ENCODE data around the gene DNAAF8. TPM values are rescaled to one million over a fixed set of nuclear protein-coding genes. Genes with fewer than 3 reads are reported as not detected.

DNAAF8 gene
- total RNA-seq, 1 experiment from 2014 or later = 0.15 TPM

DNA sequence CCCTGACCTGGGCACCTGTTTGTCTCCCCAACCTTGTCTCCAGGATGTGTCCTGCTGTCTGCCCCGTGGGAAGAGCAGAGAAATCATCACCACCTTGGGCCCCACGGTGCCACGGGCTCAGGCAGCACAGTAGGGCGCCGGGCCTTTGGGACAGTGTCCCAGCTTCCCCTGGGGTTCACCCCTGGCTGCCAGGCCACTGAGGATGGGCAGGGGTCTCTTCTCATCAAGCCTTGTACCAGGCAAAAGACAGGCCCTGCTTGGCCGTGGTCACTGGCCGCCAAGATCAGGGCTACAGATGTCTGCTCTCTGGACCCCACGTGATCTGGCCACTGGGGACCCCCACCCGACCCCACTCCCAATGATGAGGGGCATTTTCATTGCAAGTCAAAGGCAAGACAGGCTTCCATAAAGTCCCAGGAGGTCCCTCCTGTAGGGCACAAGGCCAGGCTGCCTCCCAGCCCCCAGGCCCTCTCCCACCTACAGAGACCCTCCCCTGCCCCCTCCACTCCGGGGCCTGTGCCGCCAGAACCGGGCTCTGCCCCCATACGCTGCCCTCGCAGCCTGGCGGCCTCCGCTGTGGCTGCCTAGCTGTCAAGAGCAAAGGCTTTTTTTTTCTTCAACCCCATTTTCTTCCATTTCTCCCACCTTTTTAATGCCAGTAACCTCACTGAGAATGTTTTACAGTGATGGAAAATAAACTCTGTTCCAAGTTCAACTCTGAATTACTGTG, 14.5 kb downstream of the DNAAF8 start:
- DNase-seq (ENCODE audit: extremely low read depth, low read depth) = no peak

DNA sequence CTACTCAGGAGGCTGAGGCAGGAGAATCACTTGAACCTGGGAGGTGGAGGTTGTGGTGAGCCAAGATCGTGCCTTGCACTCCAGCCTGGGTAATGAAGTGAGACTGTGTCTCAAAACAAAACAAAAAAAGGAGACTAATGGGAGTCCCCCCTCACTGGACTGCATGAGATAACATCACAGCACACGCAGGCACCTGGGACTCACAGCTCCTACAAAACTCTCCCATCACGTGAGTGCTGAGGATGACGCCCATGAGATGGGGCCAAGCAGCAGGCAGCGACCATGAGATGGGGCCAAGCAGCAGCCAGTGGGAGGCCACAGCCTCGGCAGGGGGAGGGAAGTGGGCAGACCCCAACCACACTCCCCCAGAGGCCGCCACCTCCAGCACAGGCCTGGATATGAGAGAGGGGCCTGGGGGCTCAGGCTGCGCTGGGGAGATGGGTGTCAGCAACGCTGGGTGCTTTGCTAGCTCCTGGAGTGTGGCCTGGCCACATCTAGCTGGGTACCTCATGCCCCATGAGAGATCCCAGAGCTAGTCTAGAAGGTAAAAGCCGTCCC, 15.4 kb downstream of the DNAAF8 start:
- no peak for DNase-seq (ENCODE audit: extremely low read depth, low read depth)

DNA sequence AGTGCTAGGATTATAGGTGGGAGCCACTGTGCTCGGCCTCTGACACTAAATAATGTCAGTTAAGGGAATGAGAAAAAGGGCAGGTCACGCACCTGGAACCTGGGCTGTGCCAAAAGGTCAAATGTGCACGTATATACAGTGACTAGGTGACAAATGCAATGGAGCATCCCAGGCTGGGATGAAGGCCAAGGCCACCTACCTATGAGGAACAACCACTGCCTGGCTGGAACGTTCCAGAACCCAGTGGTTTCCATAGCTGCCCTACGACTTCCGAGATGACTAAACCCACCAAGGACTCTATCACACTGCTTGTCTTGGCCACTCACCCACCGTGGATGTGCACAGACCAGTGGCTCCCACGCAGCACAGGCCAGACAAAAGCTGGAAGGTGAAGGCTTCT, 16.6 kb downstream of the DNAAF8 start:
- no peak for DNase-seq (ENCODE audit: extremely low read depth, low read depth)

DNA sequence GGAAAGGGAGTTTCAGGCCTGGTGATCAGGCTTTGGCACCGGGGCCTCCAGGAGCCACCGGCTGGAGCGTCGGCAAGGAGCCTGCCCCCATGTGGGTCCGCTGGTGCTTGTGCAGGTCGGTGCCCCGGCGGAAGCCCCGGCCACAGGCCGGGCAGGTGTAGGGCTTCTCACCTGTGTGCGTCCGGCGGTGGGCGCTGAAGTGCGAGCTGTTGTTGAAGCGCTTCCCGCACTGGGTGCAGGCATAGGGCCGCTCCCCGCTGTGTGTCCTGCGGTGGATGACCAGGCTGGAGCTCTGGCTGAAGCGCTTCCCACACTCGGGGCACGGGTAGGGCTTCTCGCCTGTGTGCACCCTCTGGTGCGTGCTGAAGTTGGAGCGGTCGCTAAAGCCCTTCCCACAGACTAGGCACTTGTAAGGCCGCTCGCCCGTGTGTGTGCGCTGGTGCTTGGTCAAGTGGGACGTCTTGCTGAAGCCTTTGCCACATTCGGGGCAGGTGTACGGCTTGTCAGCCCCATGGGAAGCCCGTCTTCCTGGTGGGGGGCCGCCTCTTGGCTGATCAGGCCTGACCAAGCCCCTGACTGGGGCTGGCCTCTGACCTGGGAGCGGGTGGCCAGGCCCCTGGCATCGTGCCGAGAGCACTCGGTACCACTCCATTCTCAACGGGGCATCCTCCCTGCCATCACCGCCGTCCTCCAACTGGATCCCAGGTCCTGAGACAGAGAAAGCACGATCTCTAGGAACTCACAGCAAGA, 18.2 kb downstream of the DNAAF8 start:
- DNase-seq (ENCODE audit: extremely low read depth, low read depth) = no peak

DNA sequence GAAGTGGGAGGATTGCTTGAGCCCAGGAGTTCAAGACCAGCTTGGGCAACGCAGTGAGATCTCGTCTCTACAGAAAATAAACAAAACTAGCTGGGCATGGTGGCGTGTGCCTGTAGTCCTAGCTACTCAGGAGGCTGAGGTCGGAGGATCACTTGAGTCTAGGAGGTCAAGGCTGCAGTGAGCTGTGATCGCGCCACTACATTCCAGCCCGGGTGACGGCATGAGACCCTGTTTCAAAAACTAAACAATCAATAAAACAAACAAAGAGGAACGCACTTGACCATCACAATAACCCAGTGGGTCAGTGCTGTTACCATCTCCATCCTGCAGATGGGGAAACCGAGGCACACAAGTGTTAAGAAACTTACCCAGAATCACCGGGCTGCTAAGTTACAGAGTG, 18.9 kb downstream of the DNAAF8 start:
- DNase-seq (ENCODE audit: extremely low read depth, low read depth) = no peak

DNA sequence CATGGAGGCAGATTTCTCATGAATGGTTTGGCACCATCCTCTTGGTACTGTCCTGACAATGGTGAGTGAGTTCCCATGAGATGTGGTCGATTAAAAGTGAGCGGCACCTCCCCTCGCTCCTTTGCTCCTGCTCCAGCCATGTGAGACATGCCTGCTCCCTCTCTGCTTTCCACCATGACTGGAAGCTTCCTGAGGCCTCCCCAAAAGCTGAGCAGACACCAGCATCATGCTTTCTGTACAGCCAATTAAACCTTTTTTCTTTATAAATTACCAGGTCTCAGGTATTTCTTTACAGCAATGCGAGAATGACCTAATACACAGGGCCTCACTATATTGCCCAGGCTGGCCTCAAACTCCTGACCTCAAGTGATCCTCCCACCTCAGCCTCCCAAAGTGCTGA, 20.5 kb downstream of the DNAAF8 start:
- DNase-seq (ENCODE audit: extremely low read depth, low read depth) = no peak

DNA sequence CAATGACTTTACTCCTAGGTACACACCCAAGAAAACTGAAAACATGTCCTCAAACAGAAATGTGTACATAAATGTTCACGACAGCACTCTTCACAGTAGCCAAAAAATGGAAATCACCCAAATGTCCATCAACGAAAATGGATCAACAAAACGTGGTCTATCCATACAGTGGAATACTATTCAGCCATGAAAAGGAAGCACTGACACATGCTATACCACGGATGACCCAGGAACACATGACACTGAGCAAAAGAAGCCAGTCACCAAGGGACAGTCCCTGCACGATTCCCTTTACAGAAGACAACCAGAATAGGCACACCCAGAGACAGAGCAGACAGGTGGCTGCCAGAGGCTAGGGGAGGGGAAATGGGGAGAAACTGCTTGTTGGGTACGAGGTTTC, 21.4 kb downstream of the DNAAF8 start:
- DNase-seq (ENCODE audit: extremely low read depth, low read depth) = no peak

DNA sequence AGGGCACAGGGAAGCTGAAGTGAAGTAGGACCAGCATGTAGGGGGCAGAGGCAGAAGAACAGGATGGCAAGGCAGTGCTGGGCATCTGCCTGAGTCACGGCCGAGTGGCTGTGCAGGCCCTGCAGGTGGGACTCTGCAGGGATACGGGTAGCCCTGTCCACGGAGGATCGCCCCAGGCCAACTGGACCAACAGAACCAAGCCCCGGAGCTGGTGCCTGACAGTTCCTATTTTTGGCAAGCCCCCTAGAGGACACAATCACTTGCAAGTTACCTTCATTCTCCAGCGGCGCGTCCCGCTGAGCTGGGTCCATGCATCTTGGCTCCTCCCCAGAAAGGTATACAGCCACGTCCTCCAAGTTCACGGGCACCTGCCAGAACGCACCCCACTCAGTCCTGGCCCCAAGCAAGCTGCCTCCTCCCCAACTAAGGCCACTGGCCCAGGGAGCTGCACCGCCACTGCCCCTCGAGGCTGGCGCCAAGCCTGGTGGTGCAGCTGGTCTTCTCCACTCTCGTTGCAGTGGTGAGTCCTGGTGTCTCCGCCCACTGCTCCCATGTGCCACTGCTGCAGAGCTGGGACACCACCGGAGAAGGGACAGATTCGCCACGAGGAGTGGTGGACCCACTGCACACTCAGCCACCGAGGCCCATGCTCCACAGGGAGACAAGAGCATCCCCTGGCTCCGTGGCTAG, 26.0 kb downstream of the DNAAF8 start:
- DNase-seq (ENCODE audit: extremely low read depth, low read depth) = no peak

DNA sequence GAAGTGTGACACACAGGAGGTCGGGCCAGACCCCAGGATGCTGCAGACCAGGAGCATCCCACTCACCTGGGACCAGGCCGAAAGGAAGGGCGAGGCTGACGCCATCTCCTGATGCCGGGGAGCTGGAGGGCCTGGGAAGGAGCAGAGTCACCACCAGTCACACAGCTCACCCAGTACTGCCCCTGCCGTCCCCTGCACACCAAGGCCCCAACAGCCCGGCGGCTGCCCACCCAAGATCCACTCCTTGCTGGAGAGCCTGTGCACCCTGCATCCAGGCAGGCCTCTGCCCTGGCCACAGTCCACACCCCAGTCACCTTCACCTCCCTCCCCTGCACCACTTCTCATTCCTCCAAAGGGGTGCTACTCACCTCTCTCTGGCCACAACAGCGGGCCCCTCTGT, 27.9 kb downstream of the DNAAF8 start:
- DNase-seq (ENCODE audit: extremely low read depth, low read depth) = no peak

DNA sequence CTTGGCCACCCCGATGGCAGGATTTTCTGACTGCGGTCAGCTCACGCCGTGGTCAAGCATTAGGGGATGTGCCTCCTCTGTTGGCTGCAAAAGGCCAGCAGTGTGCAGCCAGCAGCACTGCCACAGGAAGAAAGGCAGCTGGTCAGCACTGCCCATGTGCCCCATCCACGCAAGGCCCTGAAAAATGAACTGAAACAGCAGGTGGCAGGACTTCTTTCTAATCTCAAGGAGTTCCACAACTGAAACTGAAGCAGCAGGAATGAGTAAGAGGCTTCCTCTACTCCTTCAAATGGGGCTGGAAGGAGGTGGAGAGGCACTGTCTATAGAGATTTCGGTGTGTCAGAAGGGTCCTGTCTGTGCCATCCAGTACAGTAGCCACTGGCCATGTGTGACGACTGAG, 29.5 kb downstream of the DNAAF8 start:
- no peak for DNase-seq (ENCODE audit: extremely low read depth, low read depth)

DNA sequence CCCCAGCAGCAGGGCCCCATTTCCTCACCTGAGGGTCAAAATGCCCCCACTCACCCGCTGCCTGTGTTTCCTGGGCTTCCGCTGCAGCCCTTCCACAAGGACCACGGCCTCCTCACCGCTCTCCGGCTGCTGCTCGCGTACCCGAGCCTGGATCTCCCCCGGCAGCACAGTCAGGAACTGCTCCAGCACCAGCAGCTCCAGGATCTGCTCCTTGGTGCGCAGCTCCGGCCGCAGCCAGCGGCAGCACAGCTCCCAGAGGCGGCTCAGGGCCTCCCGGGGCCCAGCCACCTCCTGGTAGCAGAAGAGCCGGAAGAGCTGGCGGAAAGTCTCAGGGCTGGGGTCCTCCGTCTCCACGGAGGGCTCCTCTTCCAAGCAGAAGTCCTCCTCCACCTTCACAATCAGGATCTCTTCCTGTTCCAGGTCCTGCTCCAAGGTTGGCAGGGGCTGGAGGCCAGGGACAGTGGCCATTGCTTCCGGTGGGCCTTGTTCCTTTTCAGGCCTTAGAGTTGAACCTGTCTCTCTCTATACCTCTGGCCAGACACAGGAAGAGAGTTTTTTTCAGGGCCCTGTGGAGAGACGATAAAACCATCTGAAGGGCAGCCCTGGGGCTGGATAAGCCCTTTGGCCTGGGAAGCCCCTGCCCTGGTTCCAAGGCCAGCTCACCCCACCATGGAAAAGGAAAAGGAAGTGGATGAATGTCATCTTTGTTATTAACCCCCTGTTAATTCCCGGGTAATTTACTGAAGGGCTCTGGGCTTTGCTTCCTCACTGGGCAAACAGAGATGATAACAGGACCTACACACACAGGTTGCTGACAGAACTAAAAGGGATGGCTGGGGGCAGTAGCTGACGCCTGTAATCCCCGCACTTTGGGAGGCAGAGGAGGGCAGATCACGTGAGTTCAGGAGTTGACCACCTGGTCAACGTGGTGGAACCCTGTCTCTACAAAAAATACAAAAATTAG, 31.5 kb downstream of the DNAAF8 start:
- DNase-seq (ENCODE audit: extremely low read depth, low read depth) = no peak

DNA sequence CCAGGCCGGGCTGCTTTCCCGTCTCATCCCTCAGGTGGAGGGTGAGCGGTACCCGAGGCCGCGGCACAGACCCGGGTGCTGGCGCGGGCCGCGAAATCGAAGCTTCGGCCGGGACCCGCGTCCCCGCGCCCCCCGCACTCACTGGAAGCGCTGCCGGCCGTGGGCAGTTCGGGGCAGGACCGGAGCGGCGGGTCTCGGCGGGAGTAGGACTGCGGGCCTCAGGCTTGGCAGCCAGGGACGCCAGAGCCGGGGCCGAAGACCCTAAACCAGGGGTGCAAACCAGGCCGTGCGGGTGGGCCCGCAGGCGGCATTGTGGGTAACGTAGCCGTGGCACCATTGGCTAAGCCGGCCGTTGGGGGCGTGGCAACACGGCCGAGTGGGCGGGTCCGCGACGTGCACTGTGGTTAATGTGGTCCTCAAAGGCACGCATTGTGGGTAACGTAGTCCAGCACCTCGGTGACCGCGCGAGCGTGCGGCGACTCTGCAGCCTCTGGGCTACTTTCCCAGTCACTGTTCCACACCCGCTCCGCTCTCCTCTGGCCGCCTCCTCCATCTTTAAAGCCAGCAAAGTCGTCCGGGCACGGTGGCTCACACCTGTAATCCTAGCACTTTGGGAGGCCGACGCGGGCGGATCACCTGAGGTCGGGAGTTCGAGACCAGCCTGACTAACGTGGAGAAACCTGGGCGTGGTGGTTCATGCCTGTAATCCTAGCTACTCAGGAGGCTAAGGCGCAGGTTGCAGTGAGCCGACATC, 32.7 kb downstream of the DNAAF8 start, which contains the start of gene ZNF500:
TSS of gene ZNF500 (minus strand) at position 288 of the 754 bp plus-strand sequence. CDS start 1,184 bp downstream, outside the sequence.
- peak; percentile 94 for DNase-seq (ENCODE audit: extremely low read depth, low read depth)

DNA sequence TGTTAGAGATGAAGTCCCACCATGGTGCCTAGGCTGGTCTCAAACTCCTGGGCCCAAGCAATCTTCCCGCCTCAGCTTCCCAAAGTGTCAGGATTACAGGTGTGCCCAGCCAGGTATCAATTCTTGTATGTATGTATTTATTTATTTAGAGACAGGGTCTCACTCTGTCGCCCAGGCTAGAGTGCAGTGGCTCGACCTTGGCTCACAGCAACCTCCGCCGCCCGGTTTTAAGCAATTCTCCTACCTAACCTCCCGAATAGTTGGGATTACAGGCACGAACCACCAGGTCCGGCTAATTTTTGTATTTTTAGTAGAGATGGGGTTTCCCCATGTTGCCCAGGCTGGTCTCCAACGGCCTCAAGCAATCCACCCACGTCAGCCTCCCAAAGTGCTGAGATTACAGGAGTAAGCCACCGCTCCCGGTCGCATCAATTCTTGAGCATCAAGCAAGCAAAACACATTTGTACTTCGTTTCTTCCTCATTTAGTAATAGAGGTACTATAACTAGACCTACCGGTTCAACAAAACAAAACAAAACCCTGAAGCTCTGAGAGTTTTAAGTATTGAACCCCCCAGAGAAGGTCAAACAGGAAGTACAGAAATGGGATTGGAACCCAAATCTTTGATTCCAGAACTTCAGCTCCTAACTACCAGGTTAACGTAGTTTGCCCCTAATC, 33.7 kb downstream of the DNAAF8 start:
- peak; percentile 14 for DNase-seq (ENCODE audit: extremely low read depth, low read depth)

DNA sequence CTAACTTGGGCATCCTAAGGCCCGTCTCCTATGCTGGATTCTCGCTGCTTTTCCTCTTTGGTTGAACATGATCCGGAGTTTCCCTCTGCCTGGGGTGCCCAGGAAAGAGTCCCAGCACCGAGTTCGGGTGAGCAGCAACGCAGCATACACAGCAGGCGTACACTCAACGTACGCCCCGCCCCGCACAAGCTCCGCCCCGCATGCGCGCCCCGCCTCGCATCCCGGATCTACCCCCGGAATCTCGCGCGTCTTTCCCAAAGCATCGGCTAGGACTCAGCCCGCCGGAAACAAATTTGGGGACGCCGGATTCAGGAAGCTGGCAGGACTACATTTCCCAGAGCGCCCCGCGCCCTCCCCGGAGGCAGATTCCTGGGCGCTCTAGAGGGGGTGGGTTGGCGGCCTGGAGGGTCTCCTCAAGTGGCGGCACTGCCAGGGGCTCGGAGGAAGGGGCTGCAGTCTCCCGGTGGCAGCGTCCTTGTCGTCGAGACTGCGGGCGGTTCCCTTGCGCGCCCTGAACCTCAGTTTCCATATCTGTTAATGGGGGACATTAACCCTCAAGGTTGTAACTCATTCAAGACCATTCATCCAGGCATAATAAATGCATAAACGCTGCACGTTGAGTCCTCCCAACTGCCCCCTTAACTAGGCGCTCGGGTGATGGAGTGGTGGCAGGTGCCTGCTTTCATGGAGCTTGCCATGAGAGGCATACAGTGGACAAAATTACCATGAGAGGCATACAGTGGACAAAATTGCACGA, 34.4 kb downstream of the DNAAF8 start:
- peak; percentile 96 for DNase-seq (ENCODE audit: extremely low read depth, low read depth)

DNA sequence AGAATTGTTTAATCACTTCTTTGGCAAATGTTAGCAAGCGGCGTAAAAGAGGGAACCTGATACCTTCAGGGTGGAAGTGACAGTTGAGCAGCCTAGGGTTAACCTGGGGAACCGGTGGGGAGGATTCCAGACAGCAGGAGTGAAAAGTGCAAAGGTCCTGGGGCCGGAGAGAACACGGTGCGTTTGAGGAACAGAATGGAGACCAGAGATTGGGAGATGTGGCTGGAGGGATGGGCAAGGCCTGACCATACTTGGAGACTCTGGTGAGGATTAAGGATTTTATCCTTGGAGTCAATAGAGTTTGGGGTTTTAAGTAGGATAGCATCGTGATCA, 34.9 kb downstream of the DNAAF8 start:
- no peak for DNase-seq (ENCODE audit: extremely low read depth, low read depth)

DNA sequence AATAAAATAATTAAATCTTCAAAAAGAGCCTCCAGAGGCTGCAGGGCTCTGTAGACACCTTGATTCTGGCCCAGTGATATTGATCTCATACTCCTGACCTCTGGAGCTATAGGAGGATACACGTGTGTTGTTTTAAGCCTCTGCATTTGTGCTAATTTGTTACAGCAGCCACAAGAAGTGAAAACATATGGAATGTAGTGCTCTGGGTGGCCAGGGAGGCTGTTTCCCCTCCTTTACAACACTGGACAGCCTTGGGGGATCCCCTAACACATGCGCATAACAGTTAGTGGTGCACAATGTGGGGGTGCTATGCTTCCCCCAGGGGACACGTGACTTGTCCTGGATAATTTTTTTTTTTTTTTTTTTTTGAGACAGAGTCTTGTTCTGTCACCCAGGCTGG, 37.3 kb downstream of the DNAAF8 start:
- no peak for DNase-seq (ENCODE audit: extremely low read depth, low read depth)

DNA sequence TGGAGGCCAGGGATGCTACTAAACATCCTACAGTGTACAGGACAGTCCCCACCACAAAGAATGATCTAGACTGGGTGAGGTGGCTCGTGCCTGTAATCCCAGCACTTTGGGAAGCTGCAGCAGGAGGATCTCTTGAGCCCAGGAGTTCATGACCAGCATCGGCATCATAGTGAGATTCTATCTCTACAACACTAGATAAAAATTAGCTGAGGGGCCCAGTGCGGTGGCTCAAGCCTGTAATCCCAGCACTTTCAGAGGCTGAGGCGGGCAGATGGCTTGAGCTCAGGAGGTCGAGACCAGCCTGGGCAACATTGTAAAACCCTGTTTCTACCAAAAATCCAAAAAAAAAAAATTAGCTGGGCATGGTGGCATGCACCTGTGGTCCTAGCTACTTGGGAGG, 38.0 kb downstream of the DNAAF8 start:
- DNase-seq (ENCODE audit: extremely low read depth, low read depth) = no peak

DNA sequence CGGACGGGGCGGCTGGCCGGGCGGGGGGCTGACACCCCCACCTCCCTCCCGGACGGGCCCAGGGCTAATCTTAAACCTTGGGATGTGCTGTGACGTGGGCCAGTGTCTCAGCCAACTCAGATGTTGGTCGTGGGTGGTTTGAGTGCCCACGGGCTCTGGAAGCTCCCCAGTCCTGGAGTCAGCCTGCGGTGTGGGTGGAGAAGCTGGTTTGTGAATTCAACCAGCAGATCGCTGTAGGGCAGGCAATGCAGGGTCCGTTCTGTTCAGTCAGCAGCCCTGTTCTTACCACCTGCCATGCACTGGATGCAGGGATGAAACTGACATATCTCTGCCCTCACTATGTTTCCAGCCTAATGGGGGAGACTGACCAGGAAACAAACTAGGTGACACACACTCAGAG, 40.7 kb downstream of the DNAAF8 start:
- DNase-seq (ENCODE audit: extremely low read depth, low read depth) = no peak

Measured in NCI-H460 (cell line).